ENCODE data around the gene ZFAND3. TPM values are rescaled to one million over a fixed set of nuclear protein-coding genes. Genes with fewer than 3 reads are reported as not detected.

ZFAND3 gene
- total and polyA plus RNA-seq, 2 of the 4 experiments (the other 2 are of a cell fraction), result 10.9 to 26.7 TPM

GRCh38 chr6:38177882-38178583, 358.5 kb downstream of the ZFAND3 start:
- Histone ChIP-seq H3K18ac (ENCODE audit: low read depth, low read length) (no peak overlapping the region), H3K56ac (ENCODE audit: extremely low read depth, insufficient read depth, low read length) (no peak overlapping the region), H3K4me2 (ENCODE audit: low read depth, low read length) (no peak overlapping the region), H4K5ac (ENCODE audit: low read depth, low read length) (no peak overlapping the region), H3K23ac (ENCODE audit: low read depth, low read length) (no peak overlapping the region), H2BK20ac (ENCODE audit: low read depth, low read length) (no peak overlapping the region), H4K91ac (ENCODE audit: insufficient read depth, low read depth, low read length) (no peak overlapping the region), H3K36me3 (ENCODE audit: control insufficient read depth, insufficient read depth, low read length) (peaks cover 2% of the 10 kb centered on the region; the same call in 1 of the 2 replicates), H2AFZ (replicated peaks; ENCODE audit: low read length, poor library complexity) (no peak overlapping the region), H3K4ac (ENCODE audit: low read depth, low read length) (no peak overlapping the region), H4K20me1 (ENCODE audit: insufficient read depth, low read length) (no peaks in the 10 kb centered on the region; the same call in none of the 2 replicates), H2BK5ac (ENCODE audit: low read depth, low read length, poor library complexity, severe bottlenecking) (no peak overlapping the region), H4K8ac (ENCODE audit: low read depth in 2 of 2, low read length in 2 of 2) (no peak overlapping the region), H3K27ac (ENCODE audit: insufficient read depth, low read length) (no peak overlapping the region), H3K79me1 (ENCODE audit: low read depth in 1 of 2, low read length in 2 of 2) (no peaks in the 10 kb centered on the region; a peak in 2 of 4 replicates), H2AK9ac (replicated peaks; ENCODE audit: low read depth, low read length, poor library complexity) (peak overlapping the region; percentile 46), H3K27me3 (ENCODE audit: control insufficient read depth, insufficient read depth, low read length) (no peaks in the 10 kb centered on the region), H2BK15ac (ENCODE audit: low read depth, low read length) (no peak overlapping the region), H3K9me3 (ENCODE audit: control insufficient read depth, insufficient read depth, low read length) (no peaks in the 10 kb centered on the region), H2BK120ac (ENCODE audit: low read depth, low read length) (no peak overlapping the region), H3K9ac (ENCODE audit: low read depth, low read length) (no peak overlapping the region), H2AK5ac (ENCODE audit: low read depth, low read length) (no peak overlapping the region), H3K4me3 (ENCODE audit: insufficient read depth, low read depth, low read length) (no peak overlapping the region), H3K4me1 (ENCODE audit: control insufficient read depth, insufficient read depth, low read length) (no peaks in the 10 kb centered on the region), H3K14ac (replicated peaks; ENCODE audit: low read depth, low read length) (no peak overlapping the region), H3K9me1 (ENCODE audit: insufficient read depth, low read length) (peaks cover 3% of the 10 kb centered on the region; the same call in 1 of the 2 replicates)
- CTCF ChIA-PET, result no interaction called here
- no peak for ATAC-seq (ENCODE audit: low read depth)
- dilution Hi-C loops (cut with HindIII; ENCODE audit: low sequenced_read_pairs, unreplicated experiment), result no loop called here
- in situ Hi-C loops (cut with MboI; ENCODE audit: low sequenced_read_pairs), result no loop called here
- 98% methylated on average over 10 of the region's 14 CpGs; no CpG with 5 or more reads in 1 of the 2 experiments for WGBS, 2 experiments (ENCODE audit: extremely low coverage in 2 of 2, insufficient read length in 1 of 2)
- DNase-seq, result no peak
- TF ChIP-seq CTCF (conservative IDR thresholded peaks at IDR 0.05; ENCODE audit: low read depth, low read length) (no peak), RCOR1 (IDR thresholded peaks at IDR 0.05; ENCODE audit: insufficient replicate concordance, low read length) (no peak), MAFK (IDR thresholded peaks at IDR 0.05; ENCODE audit: low read depth, low read length) (no peak), POLR2A (IDR thresholded peaks at IDR 0.05; ENCODE audit: low read depth, low read length) (no peak), FOS (IDR thresholded peaks at IDR 0.05; ENCODE audit: low read depth, low read length) (no peak), MAZ (IDR thresholded peaks at IDR 0.05; ENCODE audit: borderline replicate concordance, low read depth, low read length) (no peak), RAD21 (IDR thresholded peaks at IDR 0.05; ENCODE audit: low read length) (no peak), RFX5 (IDR thresholded peaks at IDR 0.05; ENCODE audit: low read depth, low read length) (no peak), SMC3 (IDR thresholded peaks at IDR 0.05; ENCODE audit: low read depth, low read length) (no peak), NFE2L2 (IDR thresholded peaks at IDR 0.05; ENCODE audit: low read depth, low read length) (no peak), BHLHE40 (IDR thresholded peaks at IDR 0.05; ENCODE audit: low read depth, low read length) (no peak), USF2 (IDR thresholded peaks at IDR 0.05; ENCODE audit: low read depth, low read length) (no peak), CEBPB (IDR thresholded peaks at IDR 0.05; ENCODE audit: low read depth, low read length) (no peak), CHD1 (IDR thresholded peaks at IDR 0.05; ENCODE audit: low read depth, low read length) (no peak), MXI1 (IDR thresholded peaks at IDR 0.05; ENCODE audit: borderline replicate concordance, low read depth, low read length) (no peak)
- TF ChIP-seq, protein P1, sequence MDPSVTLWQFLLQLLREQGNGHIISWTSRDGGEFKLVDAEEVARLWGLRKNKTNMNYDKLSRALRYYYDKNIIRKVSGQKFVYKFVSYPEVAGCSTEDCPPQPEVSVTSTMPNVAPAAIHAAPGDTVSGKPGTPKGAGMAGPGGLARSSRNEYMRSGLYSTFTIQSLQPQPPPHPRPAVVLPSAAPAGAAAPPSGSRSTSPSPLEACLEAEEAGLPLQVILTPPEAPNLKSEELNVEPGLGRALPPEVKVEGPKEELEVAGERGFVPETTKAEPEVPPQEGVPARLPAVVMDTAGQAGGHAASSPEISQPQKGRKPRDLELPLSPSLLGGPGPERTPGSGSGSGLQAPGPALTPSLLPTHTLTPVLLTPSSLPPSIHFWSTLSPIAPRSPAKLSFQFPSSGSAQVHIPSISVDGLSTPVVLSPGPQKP (IDR thresholded peaks at IDR 0.05; ENCODE audit: borderline replicate concordance, low read depth, low read length), result no peak
- POLR2A ChIA-PET (ENCODE audit: unreplicated experiment), result no interaction called here
- intact Hi-C loops (cut with micrococcal nuclease), result no loop called here
- BruUV-seq (replicated peaks), result no TSS peak

All from IMR-90 (cell line).